HepG2 (cell line): ENCODE results near the gene CTXN1. TPM values are rescaled to one million over a fixed set of nuclear protein-coding genes. Genes with fewer than 3 reads are reported as not detected.

ENCODE experiments used
- GABPB1 ChIP-seq: IDR thresholded peaks from 2 replicates; pipeline ENCODE4 v1.6.1; 2016; ENCODE audit warnings: mild to moderate bottlenecking, missing genetic modification reagents, moderate library complexity, missing compliant biosample characterization
- HNRNPLL ChIP-seq: fragments of 200-400 bp; formaldehyde crosslinking; IDR thresholded peaks from 2 replicates; pipeline ENCODE4 v1.6.1; 2017; ENCODE audit warnings: mild to moderate bottlenecking, low read depth, low read length; ENCODE audit not compliant: poor library complexity, severe bottlenecking
- KAT8 ChIP-seq: IDR thresholded peaks from 2 replicates; pipeline ENCODE4 v1.6.1; 2016; ENCODE audit warnings: missing genetic modification reagents, missing compliant biosample characterization
- KMT2B ChIP-seq: IDR thresholded peaks from 2 replicates; pipeline ENCODE4 v1.6.1; 2016; ENCODE audit warnings: missing genetic modification reagents, missing compliant biosample characterization
- NCOA2 ChIP-seq: sonication (generic); formaldehyde crosslinking; IDR thresholded peaks from 2 replicates; pipeline ENCODE4 v1.8.0; 2022; ENCODE audit warnings: inconsistent platforms
- PAWR ChIP-seq: sonication (generic); formaldehyde crosslinking; IDR thresholded peaks from 2 replicates; pipeline ENCODE4 v1.4.0; 2020; ENCODE audit warnings: missing genetic modification reagents, mild to moderate bottlenecking, borderline replicate concordance
- PPARG ChIP-seq: conservative IDR thresholded peaks from 2 replicates; pipeline ENCODE4 v1.6.1; 2016; ENCODE audit warnings: missing biosample characterization, missing genetic modification reagents
- RORA ChIP-seq: sonication (generic); formaldehyde crosslinking; IDR thresholded peaks from 2 replicates; pipeline ENCODE4 v1.5.0; 2020; ENCODE audit warnings: mild to moderate bottlenecking, missing genetic modification reagents, moderate library complexity
- SMC3 ChIP-seq: IDR thresholded peaks from 2 replicates; pipeline ENCODE4 v1.6.1; 2011; ENCODE audit warnings: low read length, improper control_type of control experiment
- THAP8 ChIP-seq: sonication (generic); formaldehyde crosslinking; IDR thresholded peaks from 2 replicates; pipeline ENCODE4 v1.5.1; 2020; ENCODE audit warnings: missing genetic modification reagents, mild to moderate bottlenecking, borderline replicate concordance
- ZBTB4 ChIP-seq: sonication (generic); formaldehyde crosslinking; IDR thresholded peaks from 2 replicates; pipeline ENCODE4 v1.4.0; 2020; ENCODE audit warnings: missing genetic modification reagents, mild to moderate bottlenecking, borderline replicate concordance
- ZGPAT ChIP-seq: IDR thresholded peaks from 2 replicates; pipeline ENCODE4 v1.6.1; 2016; ENCODE audit warnings: mild to moderate bottlenecking
- ZKSCAN1 ChIP-seq: fragments of 150-350 bp; IDR thresholded peaks from 2 replicates; pipeline ENCODE4 v1.6.1; 2014; ENCODE audit warnings: low read length
- ZNF251 ChIP-seq: sonication (generic); formaldehyde crosslinking; IDR thresholded peaks from 2 replicates; pipeline ENCODE4 v1.9.0; 2021; ENCODE audit warnings: mild to moderate bottlenecking, missing genetic modification reagents
- ZNF574 ChIP-seq: sonication (generic); formaldehyde crosslinking; IDR thresholded peaks from 2 replicates; pipeline ENCODE4 v1.4.0; 2020; ENCODE audit warnings: missing genetic modification reagents
- ZNF644 ChIP-seq: IDR thresholded peaks from 2 replicates; pipeline ENCODE4 v1.6.1; 2016; ENCODE audit warnings: low read depth
- ZNF670 ChIP-seq: sonication (generic); formaldehyde crosslinking; IDR thresholded peaks from 2 replicates; pipeline ENCODE4 v1.8.0; 2022; ENCODE audit warnings: mild to moderate bottlenecking, missing genetic modification reagents, borderline replicate concordance
- ZNF781 ChIP-seq: sonication (generic); formaldehyde crosslinking; IDR thresholded peaks from 2 replicates; pipeline ENCODE4 v1.5.1; 2020; ENCODE audit warnings: borderline replicate concordance, mild to moderate bottlenecking, missing genetic modification reagents; ENCODE audit errors: not compliant biosample characterization
- ZNF841 ChIP-seq: sonication (generic); formaldehyde crosslinking; IDR thresholded peaks from 2 replicates; pipeline ENCODE4 v1.8.1; 2023; ENCODE audit warnings: missing genetic modification reagents, borderline replicate concordance
- polyA plus RNA-seq, 8 experiments: library from polyadenylated mRNA; depleted of rRNA in 3 of 8; stranded (reverse) in 7 of 8; unstranded in 1 of 8; fragments of >200 nt; fragmentation: Illumina TruSeq in 4 of 8; extraction: Trizol in 4 of 8; gene quantifications; 2 replicates each; pipeline versions ENCODE4 v1.2.1 to v1.2.3, GENCODE V29; 2011 to 2016; ENCODE audit warnings: low read depth in 4 of 8, missing spikeins in 1 of 8, mixed read lengths in 1 of 8; ENCODE audit not compliant: insufficient read depth in 1 of 8
- total RNA-seq, 5 experiments: library from RNA; depleted of rRNA; stranded (reverse); fragments of >200 nt; fragmentation: Illumina TruSeq; extraction: Trizol; gene quantifications; 2 replicates each; pipeline ENCODE4 v1.2.3, GENCODE V29; 2016; ENCODE audit warnings: low read depth in 1 of 5

The CTXN1 gene
- total and polyA plus RNA-seq, 2 of the 13 experiments (the other 11 are each of a cell fraction or from before 2014, with no cell fraction given) = 0.11 TPM; not detected in 1

DNA sequence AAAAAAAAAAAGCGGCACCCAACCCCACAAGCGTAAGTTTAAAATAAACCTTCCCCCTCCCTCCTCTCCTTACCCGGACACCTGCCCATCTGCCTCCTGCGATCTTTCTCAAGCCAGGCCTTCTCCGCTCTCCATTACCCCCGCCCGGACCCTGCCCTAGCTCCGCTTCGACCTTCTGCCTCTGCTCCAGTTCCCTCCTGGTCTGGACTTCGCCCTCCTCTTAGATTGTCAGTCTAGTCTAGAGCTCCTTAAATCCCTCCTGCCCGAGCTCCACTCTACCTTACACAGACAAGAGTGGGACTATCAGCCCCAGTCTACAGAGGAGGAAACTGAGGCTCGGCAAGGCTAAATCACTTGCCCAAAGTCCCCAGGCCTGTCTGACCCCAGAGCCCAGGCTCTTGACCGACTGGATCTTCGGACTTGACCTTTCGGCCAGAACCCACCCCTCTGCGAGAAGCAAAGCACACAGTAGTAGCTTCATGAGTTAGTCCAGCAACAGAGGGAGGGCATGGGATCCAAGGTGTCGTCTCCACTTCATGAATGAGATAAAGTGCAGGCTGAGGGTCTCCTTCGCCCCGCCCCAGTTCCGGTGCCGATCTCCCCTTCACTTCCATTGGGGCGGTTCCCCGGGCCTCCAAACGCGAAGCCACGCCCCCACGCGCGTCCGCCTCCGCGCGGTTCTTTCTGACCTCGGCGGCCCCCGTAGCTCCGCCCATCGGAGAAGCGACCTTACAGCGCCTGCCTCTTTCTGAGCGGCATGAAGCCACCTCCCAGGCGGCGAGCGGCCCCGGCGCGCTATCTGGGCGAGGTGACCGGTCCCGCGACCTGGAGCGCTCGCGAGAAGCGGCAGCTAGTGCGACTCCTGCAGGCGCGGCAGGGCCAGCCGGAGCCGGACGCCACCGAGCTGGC is 6.1 kb downstream of the CTXN1 start, which contains the start of gene SNAPC2 (continued):
- TF ChIP-seq ZBTB4 (CRISPR knock-in tag) (no peak), ZNF670 (CRISPR knock-in tag) (peak; percentile 69; the same call in 1 of the 2 replicates), ZNF251 (CRISPR knock-in tag) (no peak), THAP8 (CRISPR knock-in tag) (no peak), HNRNPLL (peak; percentile 66), ZGPAT (CRISPR knock-in tag) (peak; percentile 92), PAWR (no peak), NCOA2 (CRISPR knock-in tag) (peak; percentile 23; the same call in 1 of the 2 replicates), ZNF574 (CRISPR knock-in tag) (peak; percentile 57), ZNF841 (no peak; the same call in 1 of the 2 replicates), SMC3 (no peak), ZNF644 (no peak), RORA (CRISPR knock-in tag) (no peak), KAT8 (peak; percentile 81; the same call in 1 of the 2 replicates), ZKSCAN1 (0 out of 2 replicates have a peak, but pooled peaks have one; percentile 63), KMT2B (CRISPR knock-in tag) (no peak; the same call in 1 of the 2 replicates), ZNF781 (peak; percentile 77), GABPB1 (CRISPR knock-in tag) (peak; percentile 85), PPARG (CRISPR knock-in tag) (0 out of 2 replicates have a peak, but pooled peaks have one; percentile 39)
